ENCODE results near the gene PRTG. TPM values are rescaled to one million over a fixed set of nuclear protein-coding genes. Genes with fewer than 3 reads are reported as not detected.

Gene PRTG
- total RNA-seq, 1 experiment from 2014 or later, result 39.1 TPM

DNA sequence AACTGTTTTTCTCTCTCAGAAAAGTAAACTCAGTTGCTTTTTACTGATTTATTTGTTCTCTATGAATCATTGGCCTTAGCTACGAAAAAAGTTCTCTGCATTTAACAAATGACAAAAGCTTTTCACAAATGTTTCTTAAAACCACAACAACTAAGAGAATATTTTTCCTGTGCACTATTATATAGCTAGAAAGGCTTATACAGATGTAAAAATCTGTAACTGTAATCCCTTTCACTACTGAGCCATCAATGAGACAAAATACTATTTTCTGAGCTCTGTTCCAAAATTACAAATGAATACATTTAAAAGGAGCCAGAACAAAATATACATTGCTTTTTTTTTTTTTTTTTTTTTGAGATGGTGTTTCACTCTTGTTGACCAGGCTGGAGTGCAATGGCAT is 109.2 kb downstream of the PRTG start:
- no peak overlapping the region for H3K4me3 ChIP-seq (ENCODE audit: low read depth, low read length)
- no TSS peak for BruUV-seq (replicated peaks)
- no peak overlapping the region for H3K27ac Mint-ChIP-seq (ENCODE audit: unreplicated experiment)
- no peaks in the 10 kb centered on the region for H3K27me3 Mint-ChIP-seq (ENCODE audit: insufficient read depth, unreplicated experiment)
- H3K4me1 Mint-ChIP-seq (ENCODE audit: low read depth, unreplicated experiment), result no peaks in the 10 kb centered on the region
- H3K9me3 Mint-ChIP-seq (ENCODE audit: unreplicated experiment), result no peaks in the 10 kb centered on the region
- peaks cover 30% of the 10 kb centered on the region for H3K36me3 Mint-ChIP-seq (ENCODE audit: insufficient read depth, unreplicated experiment)
- CTCF ChIA-PET, result interaction anchor here (0.6 kb wide), 1 partner anchor 140 kb away, joined by 3 read pairs; no protein-coding TSS in a partner anchor
- TF ChIP-seq, protein P1, sequence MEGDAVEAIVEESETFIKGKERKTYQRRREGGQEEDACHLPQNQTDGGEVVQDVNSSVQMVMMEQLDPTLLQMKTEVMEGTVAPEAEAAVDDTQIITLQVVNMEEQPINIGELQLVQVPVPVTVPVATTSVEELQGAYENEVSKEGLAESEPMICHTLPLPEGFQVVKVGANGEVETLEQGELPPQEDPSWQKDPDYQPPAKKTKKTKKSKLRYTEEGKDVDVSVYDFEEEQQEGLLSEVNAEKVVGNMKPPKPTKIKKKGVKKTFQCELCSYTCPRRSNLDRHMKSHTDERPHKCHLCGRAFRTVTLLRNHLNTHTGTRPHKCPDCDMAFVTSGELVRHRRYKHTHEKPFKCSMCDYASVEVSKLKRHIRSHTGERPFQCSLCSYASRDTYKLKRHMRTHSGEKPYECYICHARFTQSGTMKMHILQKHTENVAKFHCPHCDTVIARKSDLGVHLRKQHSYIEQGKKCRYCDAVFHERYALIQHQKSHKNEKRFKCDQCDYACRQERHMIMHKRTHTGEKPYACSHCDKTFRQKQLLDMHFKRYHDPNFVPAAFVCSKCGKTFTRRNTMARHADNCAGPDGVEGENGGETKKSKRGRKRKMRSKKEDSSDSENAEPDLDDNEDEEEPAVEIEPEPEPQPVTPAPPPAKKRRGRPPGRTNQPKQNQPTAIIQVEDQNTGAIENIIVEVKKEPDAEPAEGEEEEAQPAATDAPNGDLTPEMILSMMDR (IDR thresholded peaks at IDR 0.05; ENCODE audit: insufficient read depth in 1 of 2, low read depth in 1 of 2, low read length in 1 of 2, severe bottlenecking in 1 of 2, unreplicated experiment in 1 of 2), result no peak
- H3K27me3 ChIP-seq (replicated peaks; ENCODE audit: control insufficient read depth, insufficient read depth, low read length), result no peaks in the 10 kb centered on the region
- peaks cover under 1% of the 10 kb centered on the region; the same call in 1 of the 2 replicates for H3K36me3 ChIP-seq (ENCODE audit: control insufficient read depth, insufficient read depth, low read length)
- DNase-seq, result no peak
- H3K4me3 Mint-ChIP-seq (ENCODE audit: unreplicated experiment), result no peak overlapping the region
- no peaks in the 10 kb centered on the region for H3K9me3 ChIP-seq
- intact Hi-C loops (cut with micrococcal nuclease; ENCODE audit: unreplicated experiment), result no loop called here
- H3K4me1 ChIP-seq, result no peaks in the 10 kb centered on the region
- POLR2A ChIA-PET, result no interaction called here

DNA sequence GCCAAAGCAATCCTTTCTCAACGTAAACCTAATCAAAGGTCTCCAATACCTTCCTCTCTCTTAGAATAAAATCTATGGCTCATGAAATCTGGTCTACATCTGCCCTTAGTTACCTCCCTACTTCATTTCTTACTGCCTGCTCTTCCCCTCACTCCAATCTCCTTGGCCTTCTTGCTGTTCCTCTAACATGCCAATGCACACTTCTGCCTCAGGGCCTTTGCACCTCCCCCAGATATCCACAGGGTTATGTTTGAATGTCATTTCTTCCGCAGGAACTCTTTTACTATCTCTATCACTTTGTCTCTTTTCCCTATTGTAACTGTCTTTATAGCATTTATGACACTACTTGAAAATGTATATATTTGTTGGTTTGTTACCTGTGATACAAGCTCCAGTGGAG is 110.5 kb downstream of the PRTG start:
- Mint-ChIP-seq H3K36me3 (ENCODE audit: insufficient read depth, unreplicated experiment) (peaks cover 30% of the 10 kb centered on the region), H3K4me1 (ENCODE audit: low read depth, unreplicated experiment) (no peaks in the 10 kb centered on the region), H3K27me3 (ENCODE audit: insufficient read depth, unreplicated experiment) (no peaks in the 10 kb centered on the region), H3K4me3 (ENCODE audit: unreplicated experiment) (no peak overlapping the region), H3K9me3 (ENCODE audit: unreplicated experiment) (no peaks in the 10 kb centered on the region), H3K27ac (ENCODE audit: unreplicated experiment) (no peak overlapping the region)
- H3K9me3 ChIP-seq, result no peaks in the 10 kb centered on the region
- POLR2A ChIA-PET, result no interaction called here
- H3K4me1 ChIP-seq, result no peaks in the 10 kb centered on the region
- TF ChIP-seq, protein P1 (IDR thresholded peaks at IDR 0.05; ENCODE audit: insufficient read depth in 1 of 2, low read depth in 1 of 2, low read length in 1 of 2, severe bottlenecking in 1 of 2, unreplicated experiment in 1 of 2), result no peak
- no peak overlapping the region for H3K4me3 ChIP-seq (ENCODE audit: low read depth, low read length)
- no peaks in the 10 kb centered on the region; the same call in 1 of the 2 replicates for H3K36me3 ChIP-seq (ENCODE audit: control insufficient read depth, insufficient read depth, low read length)
- H3K27me3 ChIP-seq (replicated peaks; ENCODE audit: control insufficient read depth, insufficient read depth, low read length), result no peaks in the 10 kb centered on the region
- BruUV-seq (replicated peaks), result no TSS peak
- intact Hi-C loops (cut with micrococcal nuclease; ENCODE audit: unreplicated experiment), result no loop called here
- DNase-seq, result no peak
- CTCF ChIA-PET, result no interaction called here

- Mint-ChIP-seq H3K9me3 (ENCODE audit: unreplicated experiment) (no peaks in the 10 kb centered on the region), H3K36me3 (ENCODE audit: insufficient read depth, unreplicated experiment) (peaks cover 23% of the 10 kb centered on the region), H3K4me1 (ENCODE audit: low read depth, unreplicated experiment) (no peaks in the 10 kb centered on the region), H3K4me3 (ENCODE audit: unreplicated experiment) (no peak overlapping the region), H3K27ac (ENCODE audit: unreplicated experiment) (no peak overlapping the region), H3K27me3 (ENCODE audit: insufficient read depth, unreplicated experiment) (no peaks in the 10 kb centered on the region)
- H3K4me1 ChIP-seq, result no peaks in the 10 kb centered on the region
- no peak for DNase-seq
- TF ChIP-seq, protein P1 (IDR thresholded peaks at IDR 0.05; ENCODE audit: insufficient read depth in 1 of 2, low read depth in 1 of 2, low read length in 1 of 2, severe bottlenecking in 1 of 2, unreplicated experiment in 1 of 2), result no peak
- POLR2A ChIA-PET, result no interaction called here
- intact Hi-C loops (cut with micrococcal nuclease; ENCODE audit: unreplicated experiment), result no loop called here
- no peaks in the 10 kb centered on the region for H3K27me3 ChIP-seq (replicated peaks; ENCODE audit: control insufficient read depth, insufficient read depth, low read length)
- H3K36me3 ChIP-seq (ENCODE audit: control insufficient read depth, insufficient read depth, low read length), result no peaks in the 10 kb centered on the region; the same call in 1 of the 2 replicates
- no peaks in the 10 kb centered on the region for H3K9me3 ChIP-seq
- no TSS peak for BruUV-seq (replicated peaks)
- CTCF ChIA-PET, result no interaction called here
- no peak overlapping the region for H3K4me3 ChIP-seq (ENCODE audit: low read depth, low read length)
Measured at GRCh38 chr15:55630858-55631257, 112.1 kb downstream of the PRTG start.
